Activated naive CD8-positive, alpha-beta T cell treated with anti-CD3 and anti-CD28 coated beads for 36 hours (primary cell): ENCODE data around the gene RIIAD1. TPM values are rescaled to one million over a fixed set of nuclear protein-coding genes. Genes with fewer than 3 reads are reported as not detected.
"Not testable (repeated sequence)": the region's sequence is repeated elsewhere in the genome, so short reads cannot be mapped to it uniquely, and the experiment has no call there.

Experiments used
- DNase-seq: peaks from one replicate; pipeline ENCODE4 v3.0.0; 2021
- H3K27ac Mint-ChIP-seq: one replicate; pipeline ENCODE4 v1.8.0; 2022; ENCODE audit warnings: mild to moderate bottlenecking, moderate library complexity, mixed read lengths
- H3K27me3 Mint-ChIP-seq: one replicate; pipeline ENCODE4 v1.8.0; 2022; ENCODE audit warnings: mild to moderate bottlenecking, mixed read lengths
- H3K36me3 Mint-ChIP-seq: one replicate; pipeline ENCODE4 v1.8.0; 2021; ENCODE audit warnings: mild to moderate bottlenecking, mixed read lengths
- H3K4me1 Mint-ChIP-seq: one replicate; pipeline ENCODE4 v1.8.0; 2021; ENCODE audit warnings: mixed read lengths
- H3K4me3 Mint-ChIP-seq: one replicate; pipeline ENCODE4 v1.8.0; 2022; ENCODE audit warnings: mild to moderate bottlenecking, moderate library complexity, mixed read lengths
- H3K9me3 Mint-ChIP-seq: one replicate; pipeline ENCODE4 v1.8.0; 2022; ENCODE audit warnings: mixed read lengths
- total RNA-seq, 2 experiments: library from RNA; stranded (reverse); gene quantifications; one replicate each; pipeline ENCODE4 v1.2.3, GENCODE V29; 2021

The RIIAD1 gene, protein sequence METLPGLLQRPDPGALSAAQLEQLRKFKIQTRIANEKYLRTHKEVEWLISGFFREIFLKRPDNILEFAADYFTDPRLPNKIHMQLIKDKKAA
- total RNA-seq: not detected

DNA sequence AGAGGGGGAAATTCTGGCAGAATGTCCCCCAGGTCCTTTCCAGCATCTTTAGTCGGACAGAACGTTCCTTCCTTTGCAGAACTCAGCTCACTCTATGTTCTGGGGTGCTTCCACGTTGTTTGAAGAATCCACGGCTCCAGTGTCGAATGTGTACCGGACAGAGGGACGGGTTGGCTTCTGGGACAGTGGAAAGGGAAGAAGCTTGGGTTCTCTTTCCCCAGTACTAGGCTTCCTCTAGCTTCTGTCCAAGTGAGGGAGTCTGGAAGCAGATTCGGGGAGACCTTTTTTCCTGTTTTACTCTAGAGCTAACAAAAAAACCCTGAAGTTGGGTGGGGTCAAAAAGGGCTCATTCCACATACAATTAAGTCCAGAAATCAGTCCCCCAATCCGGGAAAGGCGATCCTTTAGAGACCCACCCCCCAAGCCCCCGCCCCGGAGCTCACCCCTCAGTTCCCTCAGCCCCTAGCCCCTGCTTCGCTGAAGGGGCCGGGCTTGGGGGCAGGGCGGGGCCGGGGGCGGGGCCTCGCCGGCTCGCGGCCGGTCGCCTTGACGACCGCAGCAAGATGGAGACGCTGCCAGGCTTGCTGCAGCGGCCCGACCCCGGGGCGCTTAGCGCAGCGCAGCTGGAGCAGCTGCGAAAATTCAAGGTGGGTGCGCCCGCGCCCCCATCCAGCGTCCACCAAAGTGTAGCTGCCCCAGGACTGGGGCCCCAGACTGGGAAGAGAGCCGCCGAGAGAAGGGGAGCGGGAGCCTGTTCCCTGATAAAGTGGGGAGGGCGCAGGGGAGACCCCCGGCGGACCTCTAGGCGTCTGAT, at the start of gene RIIAD1:
RIIAD1 (plus strand) TSS at position 549 of the 814 bp plus-strand sequence; CDS start at position 564, 15 bp downstream.
- Mint-ChIP-seq H3K36me3 (no peaks in the 10 kb centered on the region), H3K4me3 (peak within 1 kb of the TSS; percentile 74), H3K27me3 (peaks cover 89% of the 10 kb centered on the region), H3K9me3 (no peaks in the 10 kb centered on the region), H3K27ac (peak within 1 kb of the TSS; percentile 26), H3K4me1 (peaks cover 18% of the 10 kb centered on the region)
- DNase-seq: peak; percentile 53

GRCh38 chr1:151673407-151673806, 47.9 kb upstream of the RIIAD1 start:
- Mint-ChIP-seq H3K4me3 (no peak overlapping the region), H3K27me3 (no peaks in the 10 kb centered on the region), H3K36me3 (peaks cover 37% of the 10 kb centered on the region), H3K27ac (no peak overlapping the region), H3K4me1 (peaks cover 2% of the 10 kb centered on the region), H3K9me3 (peaks cover 5% of the 10 kb centered on the region)
- DNase-seq: no peak

- Mint-ChIP-seq H3K36me3 (peaks cover 6% of the 10 kb centered on the region), H3K27ac (no peak overlapping the region), H3K4me1 (peaks cover 2% of the 10 kb centered on the region), H3K9me3 (no peaks in the 10 kb centered on the region), H3K27me3 (no peaks in the 10 kb centered on the region), H3K4me3 (no peak overlapping the region)
- DNase-seq: no peak
These were observed 40.9 kb upstream of the RIIAD1 start for GRCh38 chr1:151680391-151680790.

GRCh38 chr1:151680826-151681225, 40.5 kb upstream of the RIIAD1 start:
- Mint-ChIP-seq H3K4me3 (no peak overlapping the region), H3K4me1 (peaks cover 2% of the 10 kb centered on the region), H3K9me3 (no peaks in the 10 kb centered on the region), H3K27me3 (no peaks in the 10 kb centered on the region), H3K27ac (no peak overlapping the region), H3K36me3 (peaks cover 6% of the 10 kb centered on the region)
- no peak for DNase-seq

- Mint-ChIP-seq H3K27me3 (no peaks in the 10 kb centered on the region), H3K27ac (no peak overlapping the region), H3K36me3 (peaks cover 6% of the 10 kb centered on the region), H3K4me3 (no peak overlapping the region), H3K9me3 (no peaks in the 10 kb centered on the region), H3K4me1 (peaks cover 2% of the 10 kb centered on the region)
- DNase-seq: no peak
These were observed 39.4 kb upstream of the RIIAD1 start for GRCh38 chr1:151681923-151682322.

DNA sequence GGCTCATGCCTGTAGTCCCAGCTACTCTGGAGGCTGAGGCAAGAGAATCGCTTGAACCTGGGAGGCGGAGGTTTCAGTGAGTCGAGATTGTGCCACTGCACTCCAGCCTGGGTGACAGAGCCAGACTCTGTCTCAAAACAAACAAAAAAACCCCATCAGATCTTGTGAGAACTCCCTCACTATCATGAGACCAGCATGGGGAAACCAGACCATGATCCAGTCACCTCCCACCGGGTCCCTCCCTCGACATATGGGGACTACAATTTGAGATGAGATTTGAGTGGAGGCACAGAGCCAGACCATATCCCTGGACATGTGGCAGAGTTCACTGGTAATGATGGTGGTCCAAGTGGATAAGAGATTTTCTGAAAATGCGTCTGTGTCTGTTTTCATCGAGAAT, 38.4 kb upstream of the RIIAD1 start:
- H3K9me3 Mint-ChIP-seq, DNase-seq, H3K4me1 Mint-ChIP-seq, H3K36me3 Mint-ChIP-seq, H3K27ac Mint-ChIP-seq, H3K27me3 Mint-ChIP-seq, H3K4me3 Mint-ChIP-seq: not testable (repeated sequence)

DNA sequence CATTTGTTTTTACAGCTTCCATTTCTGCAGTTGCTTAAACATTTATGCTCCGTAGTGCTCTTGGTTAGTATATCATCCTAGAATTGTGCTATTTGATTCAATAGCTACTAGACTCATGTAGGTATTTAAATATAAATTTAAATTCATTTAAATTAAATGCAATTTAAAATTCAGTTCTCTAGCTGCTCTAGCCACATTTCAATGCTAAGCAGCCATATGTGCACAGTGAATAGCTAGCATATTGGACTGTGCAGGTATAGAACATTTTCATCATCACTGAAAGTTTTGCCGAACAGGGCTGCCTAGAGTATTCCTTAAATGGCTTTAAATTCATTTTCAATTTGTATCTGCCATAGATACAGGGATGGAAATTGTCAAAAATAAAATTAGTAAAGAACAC, 37.2 kb upstream of the RIIAD1 start:
- Mint-ChIP-seq H3K27ac (no peak overlapping the region), H3K9me3 (no peaks in the 10 kb centered on the region), H3K27me3 (no peaks in the 10 kb centered on the region), H3K4me1 (no peaks in the 10 kb centered on the region), H3K4me3 (no peak overlapping the region), H3K36me3 (peaks cover 5% of the 10 kb centered on the region)
- no peak for DNase-seq

DNA sequence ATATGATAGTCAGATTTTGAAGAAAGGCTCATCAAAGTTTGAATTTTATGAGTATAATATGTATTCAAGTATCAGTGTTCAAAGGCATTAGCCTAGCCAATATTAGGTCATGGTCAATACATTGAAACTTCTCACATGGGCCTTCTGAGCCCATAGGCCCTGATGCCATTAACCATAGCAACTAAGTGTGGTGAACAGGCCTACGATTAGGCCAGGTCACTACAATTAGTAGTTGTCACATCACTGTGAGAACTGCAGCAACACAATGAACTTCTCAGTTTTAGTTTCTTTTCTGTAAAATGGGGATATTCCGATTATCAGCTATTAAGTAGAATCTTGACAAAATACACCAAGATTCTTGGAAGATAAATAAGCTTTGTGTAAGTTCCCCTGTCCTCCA, 34.8 kb upstream of the RIIAD1 start:
- no peak for DNase-seq
- Mint-ChIP-seq H3K4me3 (no peak overlapping the region), H3K27me3 (no peaks in the 10 kb centered on the region), H3K27ac (peak overlapping the region; percentile 48), H3K4me1 (no peaks in the 10 kb centered on the region), H3K9me3 (no peaks in the 10 kb centered on the region), H3K36me3 (no peaks in the 10 kb centered on the region)

DNA sequence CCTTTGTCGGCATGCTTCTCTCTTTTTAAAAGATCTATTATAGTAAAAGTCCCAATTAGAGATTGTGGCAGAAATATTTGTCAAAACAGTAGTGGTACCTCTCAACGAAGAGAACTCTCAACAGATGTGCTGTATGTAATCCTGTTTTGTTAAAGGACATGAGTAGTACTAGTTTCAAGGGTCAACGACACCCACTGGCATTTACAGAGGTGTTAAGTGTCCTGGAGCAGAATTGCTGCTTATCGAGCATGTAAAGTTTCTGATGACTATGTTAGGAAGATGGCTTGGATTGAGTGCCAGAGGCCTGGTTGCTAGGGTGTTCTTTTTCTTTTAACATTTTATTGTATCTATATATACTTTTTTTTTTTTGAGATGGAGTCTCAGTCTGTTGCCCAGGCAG, 31.8 kb upstream of the RIIAD1 start:
- H3K4me1 Mint-ChIP-seq: no peaks in the 10 kb centered on the region
- H3K27ac Mint-ChIP-seq: no peak overlapping the region
- H3K36me3 Mint-ChIP-seq: peaks cover 3% of the 10 kb centered on the region
- DNase-seq: no peak
- H3K4me3 Mint-ChIP-seq: no peak overlapping the region
- no peaks in the 10 kb centered on the region for H3K9me3 Mint-ChIP-seq
- H3K27me3 Mint-ChIP-seq: no peaks in the 10 kb centered on the region

- H3K36me3 Mint-ChIP-seq: peaks cover 3% of the 10 kb centered on the region
These were observed 29.1 kb upstream of the RIIAD1 start for GRCh38 chr1:151692226-151692625.

DNA sequence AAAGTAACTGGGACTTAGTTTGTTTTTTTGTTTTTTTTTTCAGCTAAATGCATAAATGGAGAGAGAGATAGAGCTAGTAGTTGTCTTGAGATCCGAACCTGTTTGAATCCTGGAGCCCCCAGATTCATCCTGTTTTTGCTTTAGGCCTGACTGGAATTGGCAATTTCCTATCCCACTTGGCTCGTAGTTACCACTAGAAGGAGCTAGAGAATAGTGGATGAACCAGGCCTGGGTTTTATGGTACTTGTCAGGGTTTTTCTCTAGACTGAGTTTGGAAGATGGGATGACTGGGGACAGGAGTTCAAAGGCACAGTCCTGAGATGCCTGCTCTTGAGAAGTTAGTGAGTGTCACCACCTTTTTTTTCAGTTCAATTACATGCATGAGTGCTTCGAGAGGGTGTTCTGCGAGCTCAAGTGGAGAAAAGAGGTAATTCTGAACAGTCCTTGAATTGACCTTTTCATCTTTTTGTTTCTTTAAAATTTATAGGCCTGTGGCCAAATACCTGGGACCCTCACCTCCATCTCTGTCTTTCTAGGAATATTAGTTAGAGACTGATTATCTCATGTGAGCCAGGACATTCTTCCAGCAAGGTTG, 28.2 kb upstream of the RIIAD1 start:
- H3K27me3 Mint-ChIP-seq: no peaks in the 10 kb centered on the region
- H3K4me1 Mint-ChIP-seq: no peaks in the 10 kb centered on the region
- DNase-seq: no peak
- H3K27ac Mint-ChIP-seq: no peak overlapping the region
- H3K36me3 Mint-ChIP-seq: peaks cover 3% of the 10 kb centered on the region
- H3K9me3 Mint-ChIP-seq: no peaks in the 10 kb centered on the region
- no peak overlapping the region for H3K4me3 Mint-ChIP-seq

More at GRCh38 chr1:151692226-151692625, 29.1 kb upstream of the RIIAD1 start:
- DNase-seq: no peak
- Mint-ChIP-seq H3K27me3 (no peaks in the 10 kb centered on the region), H3K9me3 (no peaks in the 10 kb centered on the region), H3K27ac (no peak overlapping the region), H3K4me1 (no peaks in the 10 kb centered on the region), H3K4me3 (no peak overlapping the region)

- no peaks in the 10 kb centered on the region for H3K9me3 Mint-ChIP-seq
- peaks cover 3% of the 10 kb centered on the region for H3K36me3 Mint-ChIP-seq
- H3K4me3 Mint-ChIP-seq: no peak overlapping the region
- H3K27ac Mint-ChIP-seq: no peak overlapping the region
- no peak for DNase-seq
- H3K4me1 Mint-ChIP-seq: no peaks in the 10 kb centered on the region
- H3K27me3 Mint-ChIP-seq: no peaks in the 10 kb centered on the region
These were observed 19.8 kb upstream of the RIIAD1 start for GRCh38 chr1:151701515-151701914.

DNA sequence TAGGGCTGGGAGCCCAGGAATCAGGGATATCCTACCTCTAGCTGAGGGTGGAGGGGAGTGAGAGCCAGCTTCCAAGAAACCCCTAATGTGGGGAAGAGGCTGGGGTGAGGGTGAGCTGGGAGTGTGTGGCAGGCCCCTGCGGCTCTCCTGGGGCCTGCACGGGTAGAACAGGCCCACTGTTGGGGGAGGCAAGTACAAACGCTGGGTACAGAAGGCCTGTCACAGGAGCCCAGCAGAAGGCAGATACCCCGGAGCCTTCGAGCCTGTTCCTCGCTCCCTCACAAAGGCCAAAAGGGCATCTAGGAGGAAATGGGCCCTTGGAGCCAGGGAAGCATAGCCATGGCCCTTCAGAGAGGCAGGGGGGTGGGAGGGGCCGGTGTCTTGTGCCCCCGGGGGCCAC, 18.4 kb upstream of the RIIAD1 start:
- no peak for DNase-seq
- Mint-ChIP-seq H3K9me3 (no peaks in the 10 kb centered on the region), H3K4me1 (no peaks in the 10 kb centered on the region), H3K4me3 (no peak overlapping the region), H3K36me3 (peaks cover 3% of the 10 kb centered on the region), H3K27ac (no peak overlapping the region), H3K27me3 (no peaks in the 10 kb centered on the region)

- Mint-ChIP-seq H3K27me3 (no peaks in the 10 kb centered on the region), H3K4me3 (no peak overlapping the region), H3K36me3 (peaks cover 3% of the 10 kb centered on the region), H3K4me1 (no peaks in the 10 kb centered on the region), H3K9me3 (no peaks in the 10 kb centered on the region), H3K27ac (no peak overlapping the region)
- DNase-seq: no peak
These were observed 17.5 kb upstream of the RIIAD1 start for GRCh38 chr1:151703813-151704212.

- peaks cover 3% of the 10 kb centered on the region for H3K27me3 Mint-ChIP-seq
- DNase-seq: no peak
- H3K4me1 Mint-ChIP-seq: no peaks in the 10 kb centered on the region
- H3K27ac Mint-ChIP-seq: no peak overlapping the region
- H3K9me3 Mint-ChIP-seq: no peaks in the 10 kb centered on the region
- no peak overlapping the region for H3K4me3 Mint-ChIP-seq
- H3K36me3 Mint-ChIP-seq: peaks cover 3% of the 10 kb centered on the region
These were observed 17.1 kb upstream of the RIIAD1 start for GRCh38 chr1:151704246-151704645.

GRCh38 chr1:151705146-151705545, 16.2 kb upstream of the RIIAD1 start:
- DNase-seq: no peak
- H3K4me1 Mint-ChIP-seq: no peaks in the 10 kb centered on the region
- H3K27ac Mint-ChIP-seq: no peak overlapping the region

More at GRCh38 chr1:151705146-151705545, 16.2 kb upstream of the RIIAD1 start:
- Mint-ChIP-seq H3K36me3 (peaks cover 1% of the 10 kb centered on the region), H3K4me3 (no peak overlapping the region), H3K9me3 (no peaks in the 10 kb centered on the region), H3K27me3 (peaks cover 5% of the 10 kb centered on the region)
